GM19463 (cell line): ENCODE results near the gene KLF11.

Experiments
- ATAC-seq: cut with Tn5 transposase; IDR thresholded peaks from one replicate; pipeline ENCODE4 v1.9.1; 2021; ENCODE audit warnings: mild to moderate bottlenecking, moderate library complexity; ENCODE audit not compliant: unreplicated experiment

The KLF11 gene

DNA sequence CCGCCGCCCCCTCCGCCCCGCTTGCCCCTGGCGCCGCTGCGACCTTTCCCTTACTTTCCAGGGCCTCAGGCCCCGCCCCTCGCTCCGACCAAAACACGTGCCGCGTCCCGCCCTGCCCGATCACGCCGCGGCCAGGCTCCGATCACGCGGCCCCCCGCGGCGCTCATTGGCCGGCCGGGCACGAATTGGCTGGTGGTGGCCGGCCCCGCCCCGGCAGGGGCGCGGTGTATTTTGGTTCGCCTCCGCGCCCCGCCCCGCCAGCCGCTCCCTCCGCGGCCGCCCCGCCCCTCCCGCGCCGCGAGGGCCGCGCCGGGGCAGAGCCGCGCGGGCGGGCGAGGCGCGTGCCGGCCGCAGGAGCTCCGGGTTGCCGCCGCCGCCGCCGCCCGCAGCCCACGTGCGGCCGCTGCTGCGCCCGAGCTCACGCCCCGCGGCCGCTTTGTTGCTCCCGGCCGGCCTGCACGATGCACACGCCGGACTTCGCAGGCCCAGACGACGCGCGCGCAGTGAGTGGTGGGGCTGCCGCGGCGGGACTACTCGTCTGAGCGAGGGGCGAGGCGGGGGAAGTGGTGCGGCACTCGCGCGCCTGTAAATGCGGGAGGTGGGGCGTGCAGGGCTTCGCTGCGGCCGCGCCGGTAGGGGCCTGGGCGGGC, at the start of gene KLF11:
TSS of gene KLF11 (plus strand) at position 295 of the 650 bp plus-strand sequence. CDS start at position 462, 167 bp downstream.
- peak; percentile 76 for ATAC-seq

DNA sequence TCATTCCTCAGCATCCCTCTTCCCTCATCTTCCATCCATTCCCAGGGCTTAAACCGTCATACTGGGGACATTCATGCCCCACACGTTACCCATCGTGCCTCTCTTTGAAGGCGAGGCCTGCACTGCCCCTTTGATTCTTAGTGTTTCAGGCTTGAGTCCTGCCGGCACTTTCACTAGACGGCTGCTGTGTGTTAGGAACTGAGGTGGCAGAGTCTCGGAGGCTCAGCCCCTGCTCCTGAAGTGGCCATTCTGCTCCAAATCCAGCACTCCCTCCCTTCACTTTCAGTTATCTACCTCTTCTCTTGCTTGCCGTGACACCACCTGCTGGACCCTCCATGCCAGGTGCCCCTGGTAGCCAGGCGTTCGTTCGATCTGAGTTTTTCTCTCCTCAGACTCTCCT, 48.9 kb upstream of the KLF11 start:
- ATAC-seq, result no peak

DNA sequence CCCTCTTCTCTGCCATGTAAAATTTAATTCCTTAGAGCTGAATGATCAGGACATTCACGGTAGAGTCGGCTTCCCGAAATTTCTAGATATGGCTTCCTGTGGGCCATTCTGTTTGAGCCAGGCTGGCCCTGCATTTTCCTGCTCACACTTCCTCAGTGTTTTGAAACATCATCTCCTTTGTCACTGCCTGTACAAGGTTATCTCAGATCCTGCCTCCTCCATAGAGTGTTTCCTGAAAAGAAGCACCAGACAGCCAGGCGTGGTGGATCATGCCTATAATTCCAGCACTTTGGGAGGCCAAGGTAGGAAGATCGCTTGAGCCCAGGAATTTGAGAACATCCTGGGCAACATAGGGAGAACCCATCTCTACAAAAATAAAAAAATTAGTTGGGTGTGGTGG, 48.3 kb upstream of the KLF11 start:
- no peak for ATAC-seq

DNA sequence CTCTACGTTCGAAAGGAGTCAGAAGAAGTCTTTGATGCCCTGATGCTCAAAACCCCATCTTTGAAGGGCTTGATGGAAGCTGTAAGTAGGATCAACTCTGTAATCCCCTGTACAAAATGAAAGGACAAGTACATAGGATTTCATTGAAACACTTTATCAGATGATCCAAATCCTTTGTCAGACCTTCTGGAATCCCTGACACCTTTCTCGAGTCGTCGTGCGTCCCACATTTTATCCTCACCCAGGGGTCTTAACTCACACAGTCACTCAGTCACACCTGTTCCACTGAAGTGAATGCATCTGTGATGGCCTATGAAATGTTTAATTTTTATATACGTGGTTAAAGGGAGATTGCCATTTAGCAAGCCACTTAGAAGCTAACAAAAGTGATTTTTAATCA, 47.0 kb upstream of the KLF11 start:
- no peak for ATAC-seq

DNA sequence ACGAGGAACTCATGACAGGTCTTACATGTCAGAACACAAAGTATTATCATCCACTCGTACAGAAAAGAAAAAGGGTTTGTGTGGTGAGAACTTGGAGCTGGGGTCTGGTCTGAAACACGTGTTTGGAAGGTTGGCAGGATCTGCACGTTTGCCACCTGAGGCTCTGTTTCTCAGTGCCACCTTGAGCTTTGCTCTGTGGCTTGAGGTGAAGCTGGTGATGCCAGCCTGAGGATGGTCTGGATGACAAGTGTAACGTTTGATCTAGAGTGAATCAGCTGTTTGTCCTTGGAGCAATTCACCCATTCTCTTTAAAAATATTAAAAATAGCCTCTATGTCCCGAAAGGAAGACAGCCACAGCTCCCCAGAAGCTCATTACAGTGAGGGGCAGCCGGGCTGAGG, 45.4 kb upstream of the KLF11 start:
- ATAC-seq, result no peak

DNA sequence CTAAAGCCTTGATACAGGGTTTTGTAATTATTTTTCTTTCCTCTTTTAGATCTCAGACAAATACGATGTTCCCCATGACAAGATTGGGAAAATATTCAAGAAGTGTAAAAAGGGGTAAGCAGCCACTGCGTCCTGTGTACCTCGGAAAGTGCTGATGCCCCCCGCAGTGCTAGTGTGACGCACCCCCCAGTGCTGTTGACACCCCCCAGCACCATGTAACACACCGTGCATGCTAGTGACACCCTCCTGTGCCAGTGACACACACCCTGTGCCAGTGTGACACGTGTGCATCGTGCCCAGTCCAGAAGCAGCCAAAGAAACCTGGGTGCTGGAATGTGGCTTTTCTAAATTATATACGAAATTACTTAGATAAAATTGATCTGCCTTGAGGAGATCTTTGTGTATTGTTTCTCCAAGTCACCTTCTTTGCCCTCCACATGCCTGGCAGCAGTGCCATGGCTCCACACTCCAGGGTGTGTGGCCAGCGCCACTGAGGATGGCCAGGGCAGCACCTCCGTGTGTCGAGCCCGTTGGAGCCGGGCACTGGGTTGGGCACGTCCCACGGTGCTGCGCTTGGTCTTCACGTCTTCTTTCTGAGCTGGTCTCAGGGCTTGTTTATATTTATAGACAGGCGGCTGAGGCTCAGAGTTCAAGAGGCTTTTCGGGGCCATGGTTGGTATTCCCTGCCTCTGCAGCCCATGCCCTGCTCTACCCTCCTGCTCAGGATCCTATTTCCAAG, 44.3 kb upstream of the KLF11 start:
- ATAC-seq, result no peak

DNA sequence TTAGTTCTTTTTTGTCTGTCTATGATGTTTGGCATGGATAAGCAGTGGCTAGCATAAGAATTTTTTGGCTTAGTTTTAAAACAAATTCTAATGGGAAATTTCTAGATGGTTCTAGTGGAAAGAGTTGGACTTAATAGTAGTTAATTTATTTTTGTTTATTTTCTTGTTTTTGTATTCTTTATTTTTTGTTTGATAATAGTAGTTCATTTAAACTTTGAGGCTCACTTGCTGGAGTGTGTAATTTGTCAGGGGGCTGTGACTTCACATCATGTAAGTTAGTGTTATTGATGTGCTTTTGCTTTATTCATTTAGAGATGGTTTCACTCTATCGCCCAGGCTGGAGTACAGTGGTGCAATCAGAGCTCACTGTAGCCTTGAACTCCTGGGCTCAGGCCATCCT, 43.7 kb upstream of the KLF11 start:
- ATAC-seq, result no peak

DNA sequence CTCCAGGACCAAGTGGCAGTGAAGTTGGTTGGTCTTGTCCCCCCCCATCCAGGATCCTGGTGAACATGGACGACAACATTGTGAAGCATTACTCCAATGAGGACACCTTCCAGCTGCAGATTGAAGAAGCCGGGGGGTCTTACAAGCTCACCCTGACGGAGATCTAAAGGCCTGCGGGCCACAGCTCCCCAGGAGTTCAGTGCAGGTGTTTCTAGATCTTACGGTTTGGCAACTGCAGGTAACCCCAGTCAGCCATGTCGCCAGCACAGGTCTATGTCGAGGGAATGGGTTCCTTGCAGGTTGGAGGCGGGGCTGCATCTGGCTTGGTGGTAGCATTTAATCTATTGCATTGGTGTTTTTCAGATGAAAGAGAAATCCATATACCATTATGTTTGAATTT, 42.8 kb upstream of the KLF11 start:
- ATAC-seq, result no peak

DNA sequence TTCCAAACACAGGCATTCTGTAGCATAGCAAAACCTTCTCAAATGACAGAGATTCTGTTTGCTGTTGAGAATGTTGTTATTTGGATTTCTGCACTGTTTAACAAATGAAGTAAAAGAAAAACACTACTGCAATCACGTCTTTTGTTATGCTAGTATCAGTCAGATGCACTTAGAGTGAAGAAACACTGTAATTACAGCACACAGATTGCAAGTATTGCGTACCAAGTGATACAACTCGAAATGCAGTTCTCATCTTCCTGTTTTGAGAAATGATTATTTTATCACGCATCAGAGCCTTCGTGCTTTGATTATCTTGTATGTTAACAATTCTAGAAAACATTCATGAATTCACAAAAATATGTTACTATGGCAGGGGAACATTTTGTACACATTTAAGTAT, 41.8 kb upstream of the KLF11 start:
- ATAC-seq, result no peak

DNA sequence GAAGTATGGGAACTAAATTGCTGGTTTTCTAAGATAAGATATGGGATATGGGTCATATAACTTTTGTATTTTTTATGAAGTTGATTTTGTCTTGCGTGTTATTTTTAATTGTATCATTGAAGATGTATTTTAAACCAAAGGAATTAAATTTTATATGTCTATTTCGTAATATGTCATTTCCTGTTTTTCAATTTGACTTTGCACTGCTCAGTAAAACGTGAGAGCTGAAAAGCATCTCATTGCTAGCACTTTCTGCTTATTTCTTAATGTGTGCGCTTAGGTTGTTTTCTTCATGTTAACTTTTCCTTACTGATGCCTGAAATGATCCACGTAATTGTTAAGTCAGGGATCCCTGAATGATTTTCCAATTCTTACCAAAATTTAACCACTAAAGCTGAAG, 41.2 kb upstream of the KLF11 start:
- ATAC-seq, result no peak

DNA sequence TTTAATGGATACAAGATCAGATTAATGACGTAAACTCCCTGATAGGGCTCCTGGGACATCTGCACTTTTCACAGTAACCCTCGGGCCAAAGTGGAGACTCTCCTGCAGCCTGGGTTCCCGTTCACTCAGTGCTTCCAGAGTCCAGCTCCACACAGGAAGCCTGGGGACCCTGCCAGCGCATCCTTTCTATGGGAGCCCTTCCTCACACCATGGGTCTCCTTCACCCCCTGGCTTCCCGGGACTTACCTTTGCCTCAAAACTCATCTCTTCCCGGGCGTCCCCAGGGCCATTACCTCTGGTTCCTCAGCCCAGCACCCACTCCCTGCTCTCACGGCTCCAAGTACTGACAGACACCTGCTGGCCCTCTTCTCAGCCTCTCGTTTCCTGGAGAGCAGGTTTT, 40.7 kb upstream of the KLF11 start:
- no peak for ATAC-seq

DNA sequence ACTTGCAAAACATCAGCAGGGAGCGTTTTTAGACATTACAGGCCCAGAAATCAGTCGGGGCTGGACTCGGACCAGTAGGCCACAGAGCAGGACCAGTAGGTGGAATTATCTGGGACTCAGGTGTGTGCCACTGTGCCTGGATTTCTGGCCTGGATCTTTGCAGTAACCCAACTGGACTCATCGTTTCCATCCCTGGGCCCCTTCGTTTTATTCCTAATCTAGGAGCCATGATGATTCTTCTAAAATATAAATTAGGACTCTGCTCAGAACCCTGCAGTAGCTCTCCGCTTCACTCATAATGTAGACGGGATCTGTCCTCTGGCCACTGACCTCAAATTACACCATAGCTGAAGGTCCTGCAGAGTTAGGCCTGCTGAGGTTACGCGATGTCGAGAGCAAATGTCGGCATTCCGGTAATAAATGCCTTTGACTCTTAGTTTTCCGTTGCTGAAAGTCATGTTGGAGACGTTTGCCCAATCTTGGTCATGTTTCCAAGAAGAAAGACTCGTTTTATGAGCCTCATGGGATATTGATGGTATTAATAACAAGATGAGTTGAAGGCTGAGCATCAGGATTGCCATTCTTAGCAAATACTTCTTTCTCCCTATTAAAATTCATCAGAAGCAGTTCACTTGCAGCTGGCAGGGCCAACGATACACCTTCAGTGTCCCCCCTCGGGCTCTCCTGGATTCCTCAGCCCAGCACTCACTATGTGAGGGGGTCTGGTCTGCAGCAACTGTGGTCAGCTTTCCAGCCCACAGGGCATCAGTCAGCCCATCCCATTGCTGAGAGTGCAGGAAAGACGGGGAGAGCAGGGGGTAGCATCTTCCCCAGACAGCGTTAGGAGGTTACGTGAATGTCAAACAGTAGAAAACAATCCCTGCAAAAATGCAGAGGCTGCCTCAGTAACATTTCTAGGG, 39.9 kb upstream of the KLF11 start:
- no peak for ATAC-seq

DNA sequence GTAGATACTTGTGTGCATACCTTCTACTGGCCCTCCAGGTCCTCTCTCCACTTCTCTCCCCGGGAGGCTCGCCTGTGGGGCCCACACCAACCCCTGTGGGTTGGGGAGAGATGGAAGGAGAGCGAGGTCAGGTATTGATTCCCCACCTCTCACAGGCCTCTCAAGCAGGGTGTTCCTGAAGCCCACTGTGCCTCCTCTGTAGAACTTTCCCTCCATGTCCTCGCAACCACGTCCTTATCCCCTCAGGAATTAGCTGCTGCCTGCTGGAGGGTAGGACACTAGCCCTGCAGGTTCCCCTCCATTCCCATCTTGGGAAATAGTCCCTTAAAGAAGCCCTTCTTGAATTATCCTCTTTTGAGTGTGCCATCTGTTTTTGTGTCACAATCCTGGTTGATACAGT, 38.9 kb upstream of the KLF11 start:
- ATAC-seq, result no peak

DNA sequence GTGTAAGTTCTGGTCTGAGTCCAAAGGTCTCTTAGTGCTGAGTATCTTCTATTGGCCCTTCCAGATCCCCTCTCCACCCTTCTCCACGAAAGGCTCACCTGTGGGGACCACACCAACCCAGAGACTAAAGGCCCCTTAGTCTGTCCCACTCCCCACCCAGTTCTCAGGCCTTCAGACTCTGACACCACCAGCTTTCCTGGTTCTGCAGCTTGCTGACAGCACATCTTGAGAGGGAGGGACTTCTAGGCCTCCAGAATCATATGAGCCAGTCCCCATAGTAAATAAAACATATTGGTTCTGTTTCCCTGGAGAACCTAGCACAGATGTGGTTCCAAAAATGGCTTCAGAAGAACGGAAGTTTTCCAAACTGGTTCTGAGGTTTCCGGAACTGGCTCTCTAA, 38.5 kb upstream of the KLF11 start:
- no peak for ATAC-seq

DNA sequence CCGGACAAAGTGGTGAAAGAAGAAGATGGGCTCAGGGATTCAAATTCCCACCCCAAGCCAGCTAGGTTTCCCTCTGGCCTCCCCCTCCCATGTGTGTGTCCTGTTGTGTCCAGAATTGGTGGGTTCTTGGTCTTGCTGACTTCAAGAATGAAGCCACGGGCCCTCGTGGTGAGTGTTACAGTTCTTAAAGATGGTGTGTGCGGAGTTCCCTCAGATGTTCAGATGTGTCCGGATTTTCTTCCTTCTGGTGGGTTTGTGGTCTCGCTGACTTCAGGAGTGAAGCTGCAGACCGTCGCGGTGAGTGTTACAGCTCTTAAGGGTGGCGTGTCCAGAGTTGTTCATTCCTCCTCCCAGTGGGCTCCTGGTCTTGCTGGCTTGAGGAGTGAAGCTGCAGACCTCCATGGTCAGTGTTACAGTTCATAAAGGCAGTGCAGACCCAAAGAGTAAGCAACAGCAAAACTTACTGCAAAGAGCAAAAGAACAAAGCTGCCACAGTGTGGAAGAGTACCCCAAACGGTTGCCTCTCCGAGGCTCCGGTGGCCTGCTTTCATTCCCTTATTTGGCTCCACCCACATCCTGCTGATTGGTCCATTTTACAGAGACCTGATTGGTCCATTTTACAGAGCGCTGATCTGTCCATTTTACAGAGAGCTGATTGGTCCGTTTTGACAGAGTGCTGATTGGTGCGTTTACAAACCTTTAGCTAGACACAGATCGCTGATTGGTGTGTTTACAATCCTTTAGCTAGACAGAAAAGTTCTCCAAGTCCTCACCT, 37.7 kb upstream of the KLF11 start:
- ATAC-seq, result no peak

DNA sequence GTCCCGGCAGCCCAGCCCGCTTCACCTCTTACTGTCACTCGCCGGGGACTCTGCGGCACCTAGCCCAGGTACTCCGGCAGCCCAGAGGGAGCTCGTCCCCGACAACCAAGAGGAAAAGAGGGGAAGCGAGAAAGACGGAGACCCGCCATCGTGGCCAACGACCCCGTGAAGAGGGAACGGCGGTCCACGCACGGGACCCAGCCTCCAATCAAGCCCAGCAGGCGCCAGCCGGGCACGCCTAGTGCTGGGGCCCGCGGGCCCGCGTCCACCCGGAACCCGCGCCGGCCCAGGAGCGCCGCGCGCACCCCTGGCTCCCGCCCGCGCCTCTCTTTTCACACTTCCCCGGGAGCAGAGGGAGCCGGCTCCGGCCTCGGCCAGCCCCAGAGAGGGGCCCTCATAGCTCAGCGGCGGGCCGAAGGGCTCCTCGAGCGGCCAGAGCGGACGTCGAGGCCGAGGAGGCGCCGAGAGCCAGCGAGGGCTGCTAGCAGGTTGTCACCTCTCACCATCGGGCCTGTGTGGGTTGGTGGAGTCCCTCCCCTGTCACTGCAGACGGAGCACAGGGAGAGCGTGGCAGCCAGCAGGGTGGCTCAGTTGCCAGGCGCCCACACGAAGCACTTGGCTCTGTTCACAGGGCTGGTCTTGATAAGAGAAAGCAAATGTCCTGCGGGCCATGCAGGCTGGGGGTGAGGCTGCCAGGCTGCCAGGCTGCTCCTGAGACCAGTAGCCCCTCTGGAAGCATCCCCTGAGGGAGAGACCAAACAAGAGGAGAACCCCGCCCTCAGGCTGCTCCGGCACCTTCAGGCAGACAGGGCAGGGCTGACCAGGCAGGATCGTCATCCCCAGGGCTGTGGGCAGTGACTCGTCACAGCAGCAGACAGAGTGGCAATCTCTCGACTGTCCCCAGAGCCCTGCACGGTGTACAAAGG, 36.9 kb upstream of the KLF11 start:
- no peak for ATAC-seq

DNA sequence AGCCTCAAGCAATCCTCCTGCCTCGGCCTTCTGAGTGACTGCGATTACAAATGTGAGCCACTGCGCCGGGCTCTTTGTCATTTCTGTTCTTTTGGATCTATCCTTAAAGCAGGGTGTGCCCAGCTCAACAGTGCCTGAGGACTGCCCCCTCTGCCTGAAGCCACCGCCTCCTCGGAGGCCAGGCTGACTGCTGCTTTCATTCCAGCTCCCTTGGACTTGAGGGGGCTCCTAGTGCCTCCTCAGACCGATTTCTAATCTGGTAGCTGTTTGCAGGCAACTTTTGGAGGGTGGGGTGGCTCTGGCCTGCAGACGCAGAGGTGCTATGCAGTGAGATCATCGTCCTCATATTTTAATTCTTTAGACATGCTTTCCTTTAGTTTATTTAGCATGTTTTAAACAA, 35.9 kb upstream of the KLF11 start:
- ATAC-seq, result no peak

DNA sequence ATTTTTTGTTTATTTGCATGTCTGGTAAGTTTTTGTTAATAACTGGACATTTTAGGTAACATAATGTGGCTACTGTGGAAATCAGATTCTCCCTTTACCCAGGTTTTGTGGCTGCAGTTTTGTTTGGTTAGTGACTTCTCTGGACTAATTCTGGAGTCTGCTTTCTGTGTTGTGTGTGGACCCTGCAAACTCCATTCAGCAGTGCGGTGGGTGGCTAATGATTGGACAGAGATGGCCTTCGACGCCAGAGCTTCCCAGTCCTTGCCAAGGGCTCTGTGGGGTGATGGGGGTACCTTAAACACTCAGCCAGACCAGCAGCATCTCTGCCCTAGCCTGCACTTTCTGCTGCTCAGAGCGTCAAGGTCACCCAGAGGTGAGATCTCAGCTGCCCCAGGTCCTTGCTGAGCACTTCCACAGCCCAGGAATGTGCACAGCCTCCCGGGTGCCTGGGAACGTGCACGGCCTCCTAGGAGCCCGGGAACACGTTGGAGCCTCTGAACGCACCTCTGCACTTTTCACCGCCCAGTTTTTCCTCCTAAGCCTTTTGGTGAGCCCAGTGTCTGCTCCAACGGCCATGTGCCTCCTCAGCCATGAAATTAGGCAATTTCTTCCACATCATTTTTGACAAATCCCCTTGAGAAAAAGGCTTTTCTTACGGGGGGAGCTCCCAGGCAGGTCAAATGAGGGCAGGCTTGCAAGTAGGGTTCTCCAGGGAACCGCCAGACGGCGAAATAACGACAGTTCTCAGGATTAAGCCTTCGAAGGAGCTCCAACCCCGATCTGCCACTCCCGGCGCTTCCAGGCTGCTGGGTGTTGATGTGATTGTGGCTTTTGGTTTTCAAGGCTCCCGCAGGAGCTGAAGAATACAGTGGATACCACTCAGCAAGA, 35.2 kb upstream of the KLF11 start:
- ATAC-seq, result no peak

DNA sequence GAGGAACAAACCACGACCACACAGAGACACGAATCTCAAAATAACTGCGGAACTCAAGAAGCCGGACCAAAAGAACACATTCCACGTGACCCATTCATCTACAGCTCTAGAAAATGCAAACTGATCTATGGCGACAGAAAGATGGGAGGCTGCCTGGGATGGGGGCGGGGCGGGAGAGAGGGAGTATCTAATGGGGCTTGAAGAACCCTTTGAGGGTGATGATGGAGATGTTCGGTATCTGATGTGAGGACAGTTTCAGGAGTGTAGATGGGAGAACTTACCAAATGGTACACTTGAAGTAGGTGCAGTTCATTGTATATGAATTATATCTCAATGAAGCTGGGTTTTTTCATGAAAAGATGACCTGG, 34.6 kb upstream of the KLF11 start:
- ATAC-seq, result no peak
